SK-N-DZ (cell line): ENCODE data around the gene YJEFN3.

Source experiments
- DNase-seq: peaks from one replicate; pipeline ENCODE4 v3.0.0-alpha.2; 2015; ENCODE audit warnings: low spot score

Gene YJEFN3

GRCh38 chr19:19517235-19517619 lies 11.5 kb upstream of the YJEFN3 start:
- DNase-seq: no peak

GRCh38 chr19:19520989-19521388 lies 7.7 kb upstream of the YJEFN3 start:
- DNase-seq: no peak

GRCh38 chr19:19523177-19523576 lies 5.5 kb upstream of the YJEFN3 start:
- no peak for DNase-seq

- no peak for DNase-seq
Measured at GRCh38 chr19:19524053-19524452, 4.7 kb upstream of the YJEFN3 start.

- no peak for DNase-seq
Measured at GRCh38 chr19:19525611-19526380, 2.9 kb upstream of the YJEFN3 start.

- no peak for DNase-seq
Measured at GRCh38 chr19:19526581-19527370, 1.9 kb upstream of the YJEFN3 start.

- DNase-seq: no peak
Measured at GRCh38 chr19:19527371-19527656, 1.4 kb upstream of the YJEFN3 start.

GRCh38 chr19:19527674-19528625 lies 761 bp upstream of the YJEFN3 start:
- no peak for DNase-seq

GRCh38 chr19:19529783-19530422 lies 1.2 kb downstream of the YJEFN3 start:
- DNase-seq: no peak

- DNase-seq: no peak
Measured at GRCh38 chr19:19530423-19530804, 1.7 kb downstream of the YJEFN3 start.

GRCh38 chr19:19530889-19531288 lies 2.2 kb downstream of the YJEFN3 start:
- DNase-seq: no peak

GRCh38 chr19:19531951-19532805 lies 3.5 kb downstream of the YJEFN3 start:
- DNase-seq: peak; percentile 59

GRCh38 chr19:19532806-19533701 lies 4.3 kb downstream of the YJEFN3 start:
- DNase-seq: no peak

- no peak for DNase-seq
Measured at GRCh38 chr19:19533841-19534240, 5.1 kb downstream of the YJEFN3 start.

GRCh38 chr19:19534556-19535265 lies 6.0 kb downstream of the YJEFN3 start:
- no peak for DNase-seq

GRCh38 chr19:19535311-19536191 lies 6.8 kb downstream of the YJEFN3 start:
- no peak for DNase-seq

GRCh38 chr19:19537075-19538048 lies 8.7 kb downstream of the YJEFN3 start:
- no peak for DNase-seq
